OCI-LY1 (cell line): ENCODE data around the gene FCN1.

Source experiments
- H2AFZ ChIP-seq: fragments of 200-600 bp; sonication (generic), shearing (Covaris generic); 2 replicates; pipeline ENCODE4 v1.6.0; 2014; ENCODE audit warnings: antibody characterized with exemption, mild to moderate bottlenecking, low read length
- H3F3A ChIP-seq: fragments of 200-600 bp; sonication (generic), shearing (Covaris generic); 2 replicates; pipeline ENCODE4 v1.6.0; 2014; ENCODE audit warnings: mild to moderate bottlenecking, antibody characterized with exemption, low read length, moderate library complexity; ENCODE audit not compliant: insufficient read depth
- H3K27ac ChIP-seq: fragments of 200-600 bp; sonication (generic); 2 replicates; pipeline ENCODE4 v1.5.1; 2014; ENCODE audit warnings: low read length, mixed run types, mild to moderate bottlenecking, low read depth; ENCODE audit not compliant: poor library complexity, severe bottlenecking
- H3K27me3 ChIP-seq: fragments of 200-600 bp; sonication (generic); 2 replicates; pipeline ENCODE4 v1.6.0; 2014; ENCODE audit warnings: antibody characterized with exemption, mild to moderate bottlenecking, low read length, moderate library complexity; ENCODE audit not compliant: insufficient read depth
- H3K36me3 ChIP-seq: fragments of 200-600 bp; sonication (generic); 2 replicates; pipeline ENCODE4 v1.6.1; 2014; ENCODE audit warnings: mild to moderate bottlenecking, antibody characterized with exemption, low read length, moderate library complexity, mixed read lengths; ENCODE audit not compliant: insufficient read depth
- H3K4me1 ChIP-seq: fragments of 200-600 bp; sonication (generic); 2 replicates; pipeline ENCODE4 v1.5.1; 2014; ENCODE audit warnings: mild to moderate bottlenecking, low read length, moderate library complexity; ENCODE audit not compliant: insufficient read depth, severe bottlenecking
- H3K4me2 ChIP-seq: fragments of 200-600 bp; sonication (generic), shearing (Covaris generic); 2 replicates; pipeline ENCODE4 v1.6.1; 2014; ENCODE audit warnings: low read length
- H3K4me3 ChIP-seq: fragments of 200-600 bp; sonication (generic); 2 replicates; pipeline ENCODE4 v1.5.1; 2014; ENCODE audit warnings: low read length, low read depth, mild to moderate bottlenecking, mixed read lengths; ENCODE audit not compliant: poor library complexity, severe bottlenecking
- H3K79me2 ChIP-seq: fragments of 200-600 bp; shearing (Covaris generic); 2 replicates; pipeline ENCODE4 v1.6.1; 2016; ENCODE audit warnings: mixed run types, low read length, mixed read lengths; ENCODE audit not compliant: insufficient read depth
- H3K9ac ChIP-seq: fragments of 200-600 bp; sonication (generic), shearing (Covaris generic); 2 replicates; pipeline ENCODE4 v1.6.1; 2014; ENCODE audit warnings: mild to moderate bottlenecking, low read length, mixed read lengths
- H3K9me2 ChIP-seq: fragments of 200-600 bp; sonication (generic), shearing (Covaris generic); 2 replicates; pipeline ENCODE4 v1.6.1; 2014; ENCODE audit warnings: low read depth, mild to moderate bottlenecking, low read length, mixed read lengths
- H3K9me3 ChIP-seq: fragments of 200-600 bp; shearing (Covaris generic); 2 replicates; pipeline ENCODE4 v1.6.1; 2014; ENCODE audit warnings: low read length, mixed read lengths
- H4K20me1 ChIP-seq: fragments of 200-600 bp; sonication (generic), shearing (Covaris generic); 2 replicates; pipeline ENCODE4 v1.6.0; 2016; ENCODE audit warnings: mild to moderate bottlenecking, low read length; ENCODE audit not compliant: insufficient read depth
- EZH2 ChIP-seq: fragments of 200-600 bp; sonication (generic), shearing (Covaris generic); IDR thresholded peaks from 2 replicates; pipeline ENCODE4 v1.8.0; 2017; ENCODE audit warnings: borderline replicate concordance, mixed run types, mild to moderate bottlenecking, antibody characterized with exemption, low read length, moderate library complexity, mixed read lengths
- TF ChIP-seq, protein P1 (sequence below): fragments of 200-600 bp; sonication (generic), shearing (Covaris generic); IDR thresholded peaks from 2 replicates; pipeline ENCODE4 v1.5.1; 2017; ENCODE audit warnings: mild to moderate bottlenecking, antibody characterized with exemption, low read length, moderate library complexity, mixed read lengths

The FCN1 gene

DNA sequence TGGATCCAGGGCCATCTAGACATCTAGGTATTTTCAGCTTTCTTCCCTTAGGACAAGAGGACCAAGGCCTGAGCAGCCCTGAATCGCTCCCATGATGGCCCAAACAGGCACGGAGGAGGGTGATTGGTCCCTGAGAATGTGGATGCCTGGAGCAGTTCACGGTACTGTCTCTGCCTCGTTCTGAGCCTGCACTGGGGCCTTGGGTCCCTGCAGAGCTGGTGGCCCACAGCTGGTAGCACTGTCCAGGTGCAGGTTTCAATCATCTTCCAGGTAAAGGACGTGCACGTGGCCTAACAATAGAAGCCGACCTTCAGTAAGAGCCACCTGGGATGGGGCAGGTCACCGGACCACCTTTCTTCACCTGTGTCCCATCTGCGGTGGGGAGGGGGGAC, 19.4 kb upstream of the FCN1 start:
- no peaks in the 10 kb centered on the region for H3K9me2 ChIP-seq
- H3K36me3 ChIP-seq, result peaks cover 6% of the 10 kb centered on the region; the same call in 1 of the 2 replicates
- no peak for TF ChIP-seq EZH2
- TF ChIP-seq, protein P1, sequence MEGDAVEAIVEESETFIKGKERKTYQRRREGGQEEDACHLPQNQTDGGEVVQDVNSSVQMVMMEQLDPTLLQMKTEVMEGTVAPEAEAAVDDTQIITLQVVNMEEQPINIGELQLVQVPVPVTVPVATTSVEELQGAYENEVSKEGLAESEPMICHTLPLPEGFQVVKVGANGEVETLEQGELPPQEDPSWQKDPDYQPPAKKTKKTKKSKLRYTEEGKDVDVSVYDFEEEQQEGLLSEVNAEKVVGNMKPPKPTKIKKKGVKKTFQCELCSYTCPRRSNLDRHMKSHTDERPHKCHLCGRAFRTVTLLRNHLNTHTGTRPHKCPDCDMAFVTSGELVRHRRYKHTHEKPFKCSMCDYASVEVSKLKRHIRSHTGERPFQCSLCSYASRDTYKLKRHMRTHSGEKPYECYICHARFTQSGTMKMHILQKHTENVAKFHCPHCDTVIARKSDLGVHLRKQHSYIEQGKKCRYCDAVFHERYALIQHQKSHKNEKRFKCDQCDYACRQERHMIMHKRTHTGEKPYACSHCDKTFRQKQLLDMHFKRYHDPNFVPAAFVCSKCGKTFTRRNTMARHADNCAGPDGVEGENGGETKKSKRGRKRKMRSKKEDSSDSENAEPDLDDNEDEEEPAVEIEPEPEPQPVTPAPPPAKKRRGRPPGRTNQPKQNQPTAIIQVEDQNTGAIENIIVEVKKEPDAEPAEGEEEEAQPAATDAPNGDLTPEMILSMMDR, result no peak
- no peaks in the 10 kb centered on the region for H4K20me1 ChIP-seq
- peak overlapping the region; percentile 31 for H3K4me3 ChIP-seq
- H3K9me3 ChIP-seq, result no peaks in the 10 kb centered on the region
- H3K9ac ChIP-seq, result peak overlapping the region; percentile 31; the same call in 1 of the 2 replicates
- H3K27me3 ChIP-seq, result no peaks in the 10 kb centered on the region
- peaks cover 59% of the 10 kb centered on the region for H3K4me1 ChIP-seq
- no peaks in the 10 kb centered on the region for H3F3A ChIP-seq
- H3K79me2 ChIP-seq, result no peaks in the 10 kb centered on the region
- peak overlapping the region; percentile 60; the same call in 1 of the 2 replicates for H3K4me2 ChIP-seq
- peak overlapping the region; percentile 88 for H3K27ac ChIP-seq
- H2AFZ ChIP-seq, result no peak overlapping the region

DNA sequence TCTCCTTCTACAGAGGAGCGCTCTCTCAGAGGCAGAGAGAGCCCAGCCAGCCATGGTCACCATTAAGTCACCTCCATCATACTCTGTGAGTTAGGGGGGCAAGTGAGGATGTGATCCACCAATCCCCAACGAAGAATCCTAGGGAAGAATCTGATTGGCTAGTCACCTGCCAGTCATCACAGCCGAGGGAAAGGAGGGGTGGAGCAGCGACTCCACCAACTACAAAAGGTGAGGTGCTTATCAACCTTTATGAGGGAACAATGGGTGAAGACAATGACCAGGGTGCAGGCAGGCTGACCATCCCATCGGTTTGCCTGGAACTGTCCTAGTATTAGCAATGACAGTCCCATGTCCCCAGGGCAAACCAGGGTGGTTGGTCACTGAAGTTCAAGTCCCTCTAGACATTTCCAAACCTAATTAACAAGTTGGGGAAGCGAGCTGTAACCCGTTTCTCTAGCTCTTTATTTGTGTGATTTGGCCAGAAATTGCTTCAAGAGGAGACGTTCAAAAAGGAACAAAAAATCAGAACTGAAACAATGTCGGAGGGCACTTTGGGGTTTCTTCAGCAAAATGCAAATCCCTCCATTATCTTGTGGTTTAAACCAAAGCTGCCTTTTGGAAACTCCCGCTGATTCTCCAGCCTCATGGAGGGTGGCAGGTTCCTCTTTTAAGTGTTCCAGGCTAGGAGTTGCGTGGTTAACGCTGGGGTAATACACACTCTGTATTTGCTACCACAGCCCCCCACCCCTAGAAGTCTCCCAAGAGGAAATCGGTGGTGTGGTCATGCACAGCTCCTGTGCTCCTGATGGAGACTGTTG, 18.8 kb upstream of the FCN1 start:
- H2AFZ ChIP-seq, result no peak overlapping the region
- peak overlapping the region; percentile 88 for H3K27ac ChIP-seq
- H3K79me2 ChIP-seq, result no peaks in the 10 kb centered on the region

DNA sequence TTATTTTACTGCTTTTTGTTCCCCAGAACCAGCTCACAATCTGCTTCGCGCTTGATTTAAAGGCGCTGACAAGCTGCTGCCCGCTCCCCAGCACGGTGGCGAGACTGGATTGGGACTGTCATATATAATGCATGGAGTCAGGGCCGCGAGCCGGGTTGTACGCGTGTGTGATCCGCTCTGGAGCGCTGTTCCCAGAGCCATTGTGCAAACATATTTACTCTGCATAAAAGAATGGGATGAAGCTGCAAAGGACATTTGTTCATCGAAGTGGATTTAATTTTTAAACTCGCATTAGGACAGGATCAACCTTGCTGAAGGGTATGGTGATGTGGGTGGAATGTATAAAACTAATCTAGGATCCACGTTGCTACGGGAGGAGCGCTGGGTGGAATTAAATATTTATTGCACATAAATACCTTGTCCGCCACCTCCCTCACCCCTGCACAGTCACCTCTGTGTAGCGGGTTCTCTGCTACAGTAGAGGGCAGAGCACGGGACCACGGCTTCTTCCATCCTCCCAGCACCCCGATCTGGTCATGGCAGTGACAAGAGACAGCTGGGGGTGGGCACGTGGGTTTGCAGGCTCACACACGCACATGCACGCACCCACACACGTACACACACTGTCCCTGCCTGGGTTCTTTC, 18.1 kb upstream of the FCN1 start:
- H3K27me3 ChIP-seq, result no peaks in the 10 kb centered on the region
- H3K4me3 ChIP-seq, result peak overlapping the region; percentile 31
- H3K27ac ChIP-seq, result peak overlapping the region; percentile 88
- TF ChIP-seq, protein P1, result no peak
- TF ChIP-seq EZH2, result no peak
- H3K9me2 ChIP-seq, result no peaks in the 10 kb centered on the region
- no peaks in the 10 kb centered on the region for H3F3A ChIP-seq
- no peak overlapping the region for H2AFZ ChIP-seq
- peak overlapping the region; percentile 31; the same call in 1 of the 2 replicates for H3K9ac ChIP-seq
- peak overlapping the region; percentile 60 for H3K4me2 ChIP-seq
- no peaks in the 10 kb centered on the region for H4K20me1 ChIP-seq
- H3K9me3 ChIP-seq, result no peaks in the 10 kb centered on the region
- H3K79me2 ChIP-seq, result no peaks in the 10 kb centered on the region
- H3K4me1 ChIP-seq, result peaks cover 73% of the 10 kb centered on the region
- H3K36me3 ChIP-seq, result peaks cover 6% of the 10 kb centered on the region; the same call in 1 of the 2 replicates

More for the DNA sequence above, 18.8 kb upstream of the FCN1 start:
- H3K9me2 ChIP-seq, result no peaks in the 10 kb centered on the region
- no peaks in the 10 kb centered on the region for H3K9me3 ChIP-seq
- peak overlapping the region; percentile 31; the same call in 1 of the 2 replicates for H3K9ac ChIP-seq
- no peak for TF ChIP-seq EZH2
- TF ChIP-seq, protein P1, result no peak
- H3K4me1 ChIP-seq, result peaks cover 66% of the 10 kb centered on the region
- no peaks in the 10 kb centered on the region for H3F3A ChIP-seq
- peak overlapping the region; percentile 60 for H3K4me2 ChIP-seq
- peaks cover 6% of the 10 kb centered on the region; the same call in 1 of the 2 replicates for H3K36me3 ChIP-seq
- no peaks in the 10 kb centered on the region for H4K20me1 ChIP-seq
- no peaks in the 10 kb centered on the region for H3K27me3 ChIP-seq
- peak overlapping the region; percentile 31 for H3K4me3 ChIP-seq
